ENCODE data around the gene ZIC1.

The ZIC1 gene

GRCh38 chr3:147410116-147410525 lies 956 bp downstream of the ZIC1 start:
- no peak for DNase-seq (ENCODE audit: low read depth in 2 of 2)

GRCh38 chr3:147410526-147411237 lies 1.5 kb downstream of the ZIC1 start:
- no peak for DNase-seq (ENCODE audit: low read depth in 2 of 2)

- DNase-seq (ENCODE audit: low read depth in 2 of 2) = no peak
Measured at GRCh38 chr3:147411238-147411814, 2.2 kb downstream of the ZIC1 start.

GRCh38 chr3:147411815-147412241 lies 2.7 kb downstream of the ZIC1 start:
- DNase-seq (ENCODE audit: low read depth in 2 of 2) = no peak

GRCh38 chr3:147412261-147412916 lies 3.2 kb downstream of the ZIC1 start:
- DNase-seq (ENCODE audit: low read depth in 2 of 2) = no peak

GRCh38 chr3:147412917-147413685 lies 3.9 kb downstream of the ZIC1 start:
- DNase-seq (ENCODE audit: low read depth in 2 of 2) = no peak

- no peak for DNase-seq (ENCODE audit: low read depth in 2 of 2)
Measured at GRCh38 chr3:147413686-147414389, 4.7 kb downstream of the ZIC1 start.

- DNase-seq (ENCODE audit: low read depth in 2 of 2) = no peak
Measured at GRCh38 chr3:147414390-147415138, 5.4 kb downstream of the ZIC1 start.

- no peak for DNase-seq (ENCODE audit: low read depth in 2 of 2)
Measured at GRCh38 chr3:147415286-147415685, 6.1 kb downstream of the ZIC1 start.

- no peak for DNase-seq (ENCODE audit: low read depth in 2 of 2)
Measured at GRCh38 chr3:147415874-147416273, 6.7 kb downstream of the ZIC1 start.

GRCh38 chr3:147416931-147417330 lies 7.8 kb downstream of the ZIC1 start:
- DNase-seq (ENCODE audit: low read depth in 2 of 2) = no peak

- DNase-seq (ENCODE audit: low read depth in 2 of 2) = no peak
Measured at GRCh38 chr3:147417551-147418295, 8.6 kb downstream of the ZIC1 start.

- no peak for DNase-seq (ENCODE audit: low read depth in 2 of 2)
Measured at GRCh38 chr3:147418371-147418781, 9.2 kb downstream of the ZIC1 start.

- no peak for DNase-seq (ENCODE audit: low read depth in 2 of 2)
Measured at GRCh38 chr3:147418808-147419701, 9.9 kb downstream of the ZIC1 start.

GRCh38 chr3:147419781-147420224 lies 10.6 kb downstream of the ZIC1 start:
- no peak for DNase-seq (ENCODE audit: low read depth in 2 of 2)

- DNase-seq (ENCODE audit: low read depth in 2 of 2) = no peak
Measured at GRCh38 chr3:147420353-147421183, 11.4 kb downstream of the ZIC1 start.

- no peak for DNase-seq (ENCODE audit: low read depth in 2 of 2)
Measured at GRCh38 chr3:147421184-147421912, 12.2 kb downstream of the ZIC1 start.

GRCh38 chr3:147422196-147422595 lies 13.0 kb downstream of the ZIC1 start:
- no peak for DNase-seq (ENCODE audit: low read depth in 2 of 2)
